Activated gamma-delta T cell treated with Interleukin-2 at 50 U/mL for 16 hours (primary cell): ENCODE results near the gene VTI1B.
"Not testable (repeated sequence)": the region's sequence is repeated elsewhere in the genome, so short reads cannot be mapped to it uniquely, and the experiment has no call there.

Source experiments
- DNase-seq: peaks from one replicate; pipeline ENCODE4 v3.0.0-alpha.2; 2020

VTI1B gene

GRCh38 chr14:67623114-67623513 lies 51.3 kb downstream of the VTI1B start:
- DNase-seq = no peak

- DNase-seq = no peak
Measured at GRCh38 chr14:67622675-67623074, 51.8 kb downstream of the VTI1B start.

DNA sequence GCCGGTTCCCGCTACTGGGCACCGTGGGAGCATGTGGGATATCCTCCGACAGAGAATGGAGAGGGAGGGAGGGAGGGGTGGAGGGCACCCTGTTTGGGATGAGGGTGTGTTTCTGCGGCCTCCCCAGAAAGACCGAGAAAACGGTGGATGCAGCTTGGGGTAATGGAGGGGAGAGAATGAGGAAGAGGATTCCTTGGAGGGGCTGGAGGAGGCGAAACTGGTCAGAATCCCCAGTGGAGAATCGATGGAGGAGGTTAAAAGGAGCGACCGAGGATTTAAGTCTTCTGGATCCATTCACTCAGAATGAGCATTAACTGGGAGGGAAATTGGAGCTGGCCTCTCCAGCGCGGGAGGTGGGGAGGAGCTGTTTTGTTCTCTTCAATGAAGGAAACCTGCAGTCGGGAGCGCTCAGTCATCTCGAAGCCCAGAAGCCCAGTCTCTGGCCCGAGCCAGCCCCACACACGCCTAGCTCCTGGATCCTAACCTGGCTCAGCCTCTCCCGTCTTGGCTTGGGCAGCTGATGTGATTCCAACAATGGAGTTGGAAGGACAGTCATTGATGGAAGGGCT lies 54.1 kb downstream of the VTI1B start:
- DNase-seq = no peak

DNA sequence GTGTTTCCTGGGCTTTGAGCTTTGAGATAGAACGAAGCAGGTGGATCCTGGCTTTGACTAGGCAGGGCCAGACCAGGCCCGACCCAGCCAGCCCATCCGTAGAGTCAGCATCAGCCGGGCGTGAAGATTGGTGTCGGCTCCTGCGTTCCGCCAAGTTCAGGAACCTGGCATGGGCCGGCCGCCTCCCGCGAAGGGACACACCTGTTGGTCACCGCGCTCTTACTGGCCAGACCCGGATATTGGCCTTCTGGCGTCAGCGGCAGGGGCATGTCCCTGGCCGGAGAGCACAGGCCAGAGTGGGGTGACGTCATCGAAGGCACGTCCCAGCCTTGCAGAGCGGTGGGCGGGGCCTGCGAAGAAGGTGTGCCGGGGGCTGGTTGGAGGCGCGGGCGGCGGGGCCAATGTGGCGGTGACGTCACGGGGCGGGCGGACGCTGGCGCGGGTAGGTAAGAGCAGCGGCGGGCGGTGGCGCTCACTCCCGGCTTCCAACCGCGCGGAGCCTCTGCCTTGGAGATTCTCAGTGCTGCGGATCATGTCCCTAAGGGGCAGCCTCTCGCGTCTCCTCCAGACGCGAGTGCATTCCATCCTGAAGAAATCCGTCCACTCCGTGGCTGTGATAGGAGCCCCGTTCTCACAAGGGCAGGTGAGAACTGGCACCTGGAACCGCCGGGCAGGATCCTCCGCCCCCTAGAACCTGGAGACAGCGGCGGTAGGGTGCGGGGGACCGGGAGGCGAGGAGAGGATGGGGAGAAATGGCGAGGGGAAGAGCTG lies 54.8 kb downstream of the VTI1B start, which contains the start of gene ARG2:
TSS of gene ARG2 (plus strand) at position 475 of the 771 bp plus-strand sequence. CDS start at position 533, 58 bp downstream.
- peak; percentile 96 for DNase-seq

- no peak for DNase-seq
Measured at GRCh38 chr14:67618617-67619063, 55.8 kb downstream of the VTI1B start.

- DNase-seq = no peak
Measured at GRCh38 chr14:67610491-67610890, 63.9 kb downstream of the VTI1B start.

DNA sequence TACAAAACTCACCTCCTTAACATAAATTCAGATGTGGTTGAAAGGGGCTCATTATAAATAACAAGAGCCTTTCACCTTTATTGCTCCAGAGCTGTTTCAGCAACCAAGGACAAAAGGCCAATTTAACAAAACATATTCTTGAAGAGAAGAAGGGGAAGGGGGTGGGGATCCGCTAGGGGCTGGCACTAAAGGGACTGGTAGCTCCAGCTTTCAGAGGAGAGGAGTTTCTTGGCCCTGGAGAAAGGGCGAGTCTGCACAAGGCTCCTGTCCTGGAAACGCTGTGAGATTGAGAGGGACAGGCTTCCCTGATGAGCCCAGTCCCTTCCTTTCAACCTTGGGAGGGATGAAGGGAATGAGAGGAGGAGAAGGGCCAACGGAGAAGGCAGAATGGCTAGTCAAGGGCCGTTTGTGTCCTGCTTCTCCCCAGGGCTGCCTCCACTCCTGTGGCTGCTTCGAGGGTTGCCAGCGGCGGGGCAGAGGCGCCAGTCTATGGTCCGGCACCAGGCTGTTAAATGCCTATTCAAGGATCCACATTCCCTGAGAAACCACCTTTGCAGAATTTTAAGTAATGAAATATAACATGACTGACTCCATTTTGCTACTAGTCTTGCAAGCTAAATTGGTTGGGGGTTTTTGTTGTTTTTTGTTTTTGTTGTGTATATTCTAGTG lies 64.7 kb downstream of the VTI1B start:
- no peak for DNase-seq

DNA sequence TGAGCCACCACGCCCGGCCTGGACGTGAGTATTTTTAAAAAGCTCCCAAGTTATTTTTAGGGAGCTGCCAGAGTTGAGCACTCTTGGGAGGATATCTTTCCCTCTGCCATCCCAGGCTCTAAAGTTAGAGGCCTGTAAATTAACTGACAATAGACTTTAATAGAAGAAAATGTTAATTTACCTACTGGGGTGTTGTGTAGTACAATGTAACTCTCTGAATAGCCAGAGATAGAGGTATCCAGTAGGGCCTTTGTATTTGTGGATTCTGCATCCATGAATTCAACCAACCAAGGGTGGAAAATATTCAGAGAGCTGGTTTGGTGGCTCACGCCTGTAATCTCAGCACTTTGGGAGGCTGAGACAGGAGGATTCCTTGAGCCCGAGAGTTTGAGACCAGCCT lies 66.8 kb downstream of the VTI1B start:
- no peak for DNase-seq

GRCh38 chr14:67602995-67603545 lies 71.4 kb downstream of the VTI1B start:
- no peak for DNase-seq

- DNase-seq = no peak
Measured at GRCh38 chr14:67602076-67602475, 72.4 kb downstream of the VTI1B start.

DNA sequence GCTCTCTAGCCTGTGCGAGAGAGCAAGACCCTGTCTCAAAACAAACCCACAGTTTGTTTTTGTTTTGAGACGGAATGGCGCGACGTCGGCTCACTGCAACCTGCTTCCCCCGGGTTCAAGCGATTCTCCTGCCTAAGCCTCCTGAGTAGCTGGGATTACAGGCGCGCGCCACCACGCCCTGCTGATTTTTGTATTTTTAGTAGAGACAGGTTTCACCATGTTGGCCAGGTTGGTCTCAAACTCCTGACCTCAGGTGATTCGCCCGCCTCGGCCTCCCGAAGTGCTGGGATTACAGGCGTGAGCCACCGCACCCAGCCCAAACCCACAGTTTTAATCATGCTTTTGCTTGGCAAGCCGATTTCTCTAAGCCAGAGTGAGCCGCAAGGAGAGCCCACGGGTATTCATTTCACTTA lies 73.9 kb downstream of the VTI1B start:
- DNase-seq = not testable (repeated sequence)

- peak; percentile 92 for DNase-seq
Measured at GRCh38 chr14:67599698-67600561, 74.5 kb downstream of the VTI1B start, which contains the start of gene PIGH. TSS of gene PIGH (minus strand) at chr14:67600268. CDS start at chr14:67600203, 65 bp downstream.
